Measurements from ENCODE around the gene ZGPAT.

The ZGPAT gene

DNA sequence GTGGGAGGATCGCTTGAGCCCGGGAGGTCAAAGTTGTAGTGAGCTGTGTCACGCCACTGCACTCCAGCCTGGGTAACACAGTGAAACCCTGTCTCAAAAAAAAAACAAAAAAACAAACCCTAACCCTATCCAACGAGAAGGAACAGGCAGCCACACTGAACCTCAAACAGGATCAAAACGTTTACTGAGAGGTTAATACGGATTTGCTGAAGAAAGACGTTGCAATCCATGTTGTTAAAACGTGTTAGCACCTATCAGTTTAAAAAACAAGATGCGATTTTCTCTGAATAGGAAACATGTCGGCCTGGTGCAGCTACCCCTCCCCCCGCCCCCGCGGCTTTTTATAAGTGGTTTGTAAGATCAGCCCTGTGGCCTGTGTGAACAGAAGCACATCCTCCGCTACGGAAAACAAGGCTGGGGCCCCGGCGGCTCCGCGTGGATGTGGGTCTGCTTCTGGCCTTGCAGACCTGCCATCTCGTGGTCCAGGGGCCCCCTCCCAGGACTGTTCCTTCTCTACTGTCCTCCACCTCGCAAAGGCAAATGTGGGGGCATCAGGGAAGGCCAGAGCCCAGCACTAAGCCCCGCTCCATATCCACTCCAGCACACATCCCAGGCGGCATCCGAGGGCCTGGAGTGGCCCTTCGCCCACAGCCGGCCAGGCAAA lies 43.1 kb downstream of the ZGPAT start:
- TF ChIP-seq, protein P1, sequence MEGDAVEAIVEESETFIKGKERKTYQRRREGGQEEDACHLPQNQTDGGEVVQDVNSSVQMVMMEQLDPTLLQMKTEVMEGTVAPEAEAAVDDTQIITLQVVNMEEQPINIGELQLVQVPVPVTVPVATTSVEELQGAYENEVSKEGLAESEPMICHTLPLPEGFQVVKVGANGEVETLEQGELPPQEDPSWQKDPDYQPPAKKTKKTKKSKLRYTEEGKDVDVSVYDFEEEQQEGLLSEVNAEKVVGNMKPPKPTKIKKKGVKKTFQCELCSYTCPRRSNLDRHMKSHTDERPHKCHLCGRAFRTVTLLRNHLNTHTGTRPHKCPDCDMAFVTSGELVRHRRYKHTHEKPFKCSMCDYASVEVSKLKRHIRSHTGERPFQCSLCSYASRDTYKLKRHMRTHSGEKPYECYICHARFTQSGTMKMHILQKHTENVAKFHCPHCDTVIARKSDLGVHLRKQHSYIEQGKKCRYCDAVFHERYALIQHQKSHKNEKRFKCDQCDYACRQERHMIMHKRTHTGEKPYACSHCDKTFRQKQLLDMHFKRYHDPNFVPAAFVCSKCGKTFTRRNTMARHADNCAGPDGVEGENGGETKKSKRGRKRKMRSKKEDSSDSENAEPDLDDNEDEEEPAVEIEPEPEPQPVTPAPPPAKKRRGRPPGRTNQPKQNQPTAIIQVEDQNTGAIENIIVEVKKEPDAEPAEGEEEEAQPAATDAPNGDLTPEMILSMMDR (conservative IDR thresholded peaks at IDR 0.05; ENCODE audit: low read depth, low read length): no peak
- H3K4me3 ChIP-seq (ENCODE audit: low read length): no peak overlapping the region
- DNase-seq (ENCODE audit: low read depth): no peak

DNA sequence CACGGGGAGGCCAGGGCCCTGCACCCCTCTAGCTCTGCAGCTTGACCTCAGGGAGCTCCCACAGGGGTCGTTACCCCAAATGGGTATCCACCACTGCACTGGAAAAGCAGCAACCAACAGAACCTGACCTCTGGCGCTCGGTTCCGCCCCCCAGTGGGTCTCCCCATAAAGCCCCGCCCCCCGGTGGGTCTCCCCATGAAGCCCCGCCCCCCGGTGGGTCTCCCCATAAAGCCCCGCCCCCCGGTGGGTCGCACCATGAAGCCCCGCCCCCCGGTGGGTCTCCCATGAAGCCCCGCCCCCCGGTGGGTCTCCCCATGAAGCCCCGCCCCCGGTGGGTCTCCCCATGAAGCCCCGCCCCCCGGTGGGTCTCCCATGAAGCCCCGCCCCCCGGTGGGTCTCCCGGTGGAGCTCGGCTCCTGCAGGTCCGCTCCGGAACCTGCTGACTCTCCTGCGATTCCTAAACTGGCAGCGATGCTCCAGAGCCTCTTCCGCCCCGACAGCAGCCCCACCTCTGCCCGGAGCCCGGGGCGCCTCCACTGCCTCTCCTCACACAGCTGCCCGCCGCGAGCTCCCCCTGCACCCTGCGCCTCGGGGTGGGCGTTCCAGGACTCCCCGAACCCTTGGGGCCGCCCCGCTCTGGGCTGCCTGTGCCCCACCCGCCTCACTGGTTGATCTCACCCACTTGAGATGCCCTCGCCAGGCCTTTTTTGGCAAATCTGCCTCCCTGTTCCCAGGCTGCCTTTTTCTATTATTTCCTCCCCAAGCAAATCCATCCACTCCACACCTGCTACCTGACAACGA lies 43.8 kb downstream of the ZGPAT start:
- DNase-seq (ENCODE audit: low read depth): no peak
- H3K4me3 ChIP-seq (ENCODE audit: low read length): no peak overlapping the region
- TF ChIP-seq, protein P1 (conservative IDR thresholded peaks at IDR 0.05; ENCODE audit: low read depth, low read length): no peak

DNA sequence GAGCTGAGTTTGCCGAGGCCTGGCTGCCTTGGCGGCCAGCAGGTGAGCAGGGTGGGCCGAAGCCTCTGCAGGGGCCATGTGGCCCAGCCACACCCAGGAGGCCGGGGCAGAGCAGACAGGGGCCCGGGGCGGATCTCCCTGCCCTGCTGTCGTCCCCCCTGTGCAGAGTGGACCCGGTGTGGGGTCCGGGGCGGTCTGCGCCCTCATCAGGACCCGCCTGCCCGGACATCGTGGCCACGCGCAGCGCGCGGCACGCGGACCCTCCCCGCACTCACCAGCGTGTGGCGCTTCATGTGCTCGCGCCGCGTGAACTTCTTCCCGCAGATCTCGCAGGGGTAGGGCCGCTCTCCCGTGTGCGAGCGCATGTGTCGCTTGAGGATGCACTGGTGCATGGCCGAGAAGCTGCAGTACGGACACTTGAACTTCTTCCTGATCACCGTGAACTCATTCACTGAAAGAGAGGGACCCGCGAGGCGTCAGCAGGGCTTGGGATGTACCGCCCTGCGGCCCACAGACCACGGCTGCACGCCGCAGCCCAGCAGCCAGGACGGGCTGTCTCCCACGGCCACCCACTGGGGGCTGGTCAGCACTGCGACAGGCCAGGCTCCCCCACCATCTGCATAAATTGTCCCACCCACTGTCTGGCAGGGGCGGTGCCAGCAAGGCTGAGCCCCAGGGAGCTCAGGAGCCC lies 44.7 kb downstream of the ZGPAT start:
- H3K4me3 ChIP-seq (ENCODE audit: low read length): no peak overlapping the region
- TF ChIP-seq, protein P1 (conservative IDR thresholded peaks at IDR 0.05; ENCODE audit: low read depth, low read length): no peak
- DNase-seq (ENCODE audit: low read depth): no peak

DNA sequence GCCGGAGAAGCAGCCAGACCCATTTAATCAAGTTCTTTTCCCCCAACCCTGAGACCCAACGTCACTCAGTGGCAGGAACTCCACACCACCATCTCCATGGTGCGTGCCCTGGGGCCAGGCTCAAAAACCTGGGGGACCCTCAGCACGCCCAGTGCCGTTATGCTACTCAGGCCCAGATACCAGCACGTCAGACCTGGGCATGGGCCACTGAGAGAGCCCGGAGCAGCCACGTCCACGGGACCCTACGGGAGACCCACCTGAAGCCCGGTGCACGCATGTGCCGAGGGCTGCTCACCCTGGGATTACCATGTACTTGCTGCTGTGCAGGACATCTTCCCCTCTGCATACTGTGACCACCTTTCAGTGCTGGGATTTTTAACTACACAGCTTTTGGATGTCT lies 45.5 kb downstream of the ZGPAT start:
- H3K4me3 ChIP-seq (ENCODE audit: low read length): no peak overlapping the region
- TF ChIP-seq, protein P1 (conservative IDR thresholded peaks at IDR 0.05; ENCODE audit: low read depth, low read length): no peak
- no peak for DNase-seq (ENCODE audit: low read depth)

GRCh38 chr20:63754008-63754407 lies 46.2 kb downstream of the ZGPAT start:
- DNase-seq (ENCODE audit: low read depth): no peak
- H3K4me3 ChIP-seq (ENCODE audit: low read length): no peak overlapping the region
- TF ChIP-seq, protein P1 (conservative IDR thresholded peaks at IDR 0.05; ENCODE audit: low read depth, low read length): no peak

GRCh38 chr20:63755933-63756647 lies 48.3 kb downstream of the ZGPAT start:
- TF ChIP-seq, protein P1 (conservative IDR thresholded peaks at IDR 0.05; ENCODE audit: low read depth, low read length): no peak
- H3K4me3 ChIP-seq (ENCODE audit: low read length): no peak overlapping the region
- DNase-seq (ENCODE audit: low read depth): no peak
